ENCODE measurements around the gene DKKL1.

DNA sequence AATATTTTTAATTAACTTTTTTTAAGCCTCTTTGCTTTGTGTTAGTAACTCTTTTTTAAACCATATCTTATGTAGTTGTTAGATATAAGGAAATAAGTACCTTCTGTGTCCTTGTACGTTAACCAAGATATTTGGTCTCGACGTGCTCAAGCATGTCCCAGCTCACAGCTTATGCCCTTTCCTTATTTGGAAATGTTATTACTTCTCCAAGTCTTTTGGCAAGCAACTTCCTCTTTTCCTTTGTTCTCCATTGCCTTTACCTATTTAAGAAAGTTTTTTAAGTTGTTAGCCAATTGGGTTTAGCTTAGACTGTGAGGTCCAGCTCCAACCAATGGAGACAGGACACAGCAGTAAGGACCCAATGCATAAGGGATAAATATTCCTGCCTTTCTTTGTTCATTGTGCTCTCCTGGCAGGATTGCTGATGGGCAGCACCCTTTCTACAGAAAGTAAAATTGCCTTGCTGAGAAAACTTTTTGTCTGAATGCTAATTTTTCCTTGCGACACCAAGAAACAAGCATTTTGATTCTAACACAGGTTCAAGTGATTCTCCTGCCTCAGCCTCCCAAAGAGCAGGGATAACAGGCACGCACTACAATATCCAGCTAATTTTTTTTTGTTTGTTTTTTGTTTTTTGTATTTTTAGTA is 5.2 kb downstream of the DKKL1 start:
- TF ChIP-seq, protein P1, sequence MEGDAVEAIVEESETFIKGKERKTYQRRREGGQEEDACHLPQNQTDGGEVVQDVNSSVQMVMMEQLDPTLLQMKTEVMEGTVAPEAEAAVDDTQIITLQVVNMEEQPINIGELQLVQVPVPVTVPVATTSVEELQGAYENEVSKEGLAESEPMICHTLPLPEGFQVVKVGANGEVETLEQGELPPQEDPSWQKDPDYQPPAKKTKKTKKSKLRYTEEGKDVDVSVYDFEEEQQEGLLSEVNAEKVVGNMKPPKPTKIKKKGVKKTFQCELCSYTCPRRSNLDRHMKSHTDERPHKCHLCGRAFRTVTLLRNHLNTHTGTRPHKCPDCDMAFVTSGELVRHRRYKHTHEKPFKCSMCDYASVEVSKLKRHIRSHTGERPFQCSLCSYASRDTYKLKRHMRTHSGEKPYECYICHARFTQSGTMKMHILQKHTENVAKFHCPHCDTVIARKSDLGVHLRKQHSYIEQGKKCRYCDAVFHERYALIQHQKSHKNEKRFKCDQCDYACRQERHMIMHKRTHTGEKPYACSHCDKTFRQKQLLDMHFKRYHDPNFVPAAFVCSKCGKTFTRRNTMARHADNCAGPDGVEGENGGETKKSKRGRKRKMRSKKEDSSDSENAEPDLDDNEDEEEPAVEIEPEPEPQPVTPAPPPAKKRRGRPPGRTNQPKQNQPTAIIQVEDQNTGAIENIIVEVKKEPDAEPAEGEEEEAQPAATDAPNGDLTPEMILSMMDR (IDR thresholded peaks at IDR 0.05 in 8 of 11, conservative IDR thresholded peaks at IDR 0.05 in 3 of 11): no peak
- no peak for TF ChIP-seq POLR2A (IDR thresholded peaks at IDR 0.05)

Data from spleen (tissue), 7 donors.